SK-N-MC (cell line): ENCODE data around the gene ANGPTL5.
"Not testable (repeated sequence)": the region's sequence is repeated elsewhere in the genome, so short reads cannot be mapped to it uniquely, and the experiment has no call there.

Experiments used
- EZH2 ChIP-seq: fragments of 200-600 bp; sonication (generic); IDR thresholded peaks from one replicate; pipeline ENCODE4 v1.6.1; 2017; ENCODE audit warnings: antibody characterized with exemption
- FOXP2 ChIP-seq: optimal IDR thresholded peaks from 2 replicates; pipeline ENCODE3; 2011; ENCODE audit warnings: mild to moderate bottlenecking, moderate library complexity; ENCODE audit not compliant: insufficient read depth; ENCODE audit errors: extremely low read length, control extremely low read depth
- POLR2AphosphoS5 ChIP-seq: IDR thresholded peaks from 2 replicates; pipeline ENCODE4 v1.6.1; 2012; ENCODE audit warnings: mild to moderate bottlenecking, low read depth, low read length, borderline replicate concordance

GRCh38 chr11:101852260-101852659, 64.1 kb downstream of the ANGPTL5 start:
- TF ChIP-seq POLR2AphosphoS5, EZH2, FOXP2: not testable (repeated sequence)
